Stimulated activated naive CD8-positive, alpha-beta T cell treated with anti-CD3 and anti-CD28 coated beads, Interleukin-15, Interleukin-2, amounts not matched to agents 100 U/mL and 50 U/mL, for 24 hours (primary cell): Measurements from ENCODE around the gene TFCP2L1.
"Not testable (repeated sequence)": the region's sequence is repeated elsewhere in the genome, so short reads cannot be mapped to it uniquely, and the experiment has no call there.

Experiments
- ATAC-seq: fragments of 150-1000 bp; cut with Tn5 transposase; one replicate; pipeline ENCODE4 v1.10.0; 2021
- DNase-seq: peaks from one replicate; pipeline ENCODE4 v3.0.0; 2021

TFCP2L1 gene

DNA sequence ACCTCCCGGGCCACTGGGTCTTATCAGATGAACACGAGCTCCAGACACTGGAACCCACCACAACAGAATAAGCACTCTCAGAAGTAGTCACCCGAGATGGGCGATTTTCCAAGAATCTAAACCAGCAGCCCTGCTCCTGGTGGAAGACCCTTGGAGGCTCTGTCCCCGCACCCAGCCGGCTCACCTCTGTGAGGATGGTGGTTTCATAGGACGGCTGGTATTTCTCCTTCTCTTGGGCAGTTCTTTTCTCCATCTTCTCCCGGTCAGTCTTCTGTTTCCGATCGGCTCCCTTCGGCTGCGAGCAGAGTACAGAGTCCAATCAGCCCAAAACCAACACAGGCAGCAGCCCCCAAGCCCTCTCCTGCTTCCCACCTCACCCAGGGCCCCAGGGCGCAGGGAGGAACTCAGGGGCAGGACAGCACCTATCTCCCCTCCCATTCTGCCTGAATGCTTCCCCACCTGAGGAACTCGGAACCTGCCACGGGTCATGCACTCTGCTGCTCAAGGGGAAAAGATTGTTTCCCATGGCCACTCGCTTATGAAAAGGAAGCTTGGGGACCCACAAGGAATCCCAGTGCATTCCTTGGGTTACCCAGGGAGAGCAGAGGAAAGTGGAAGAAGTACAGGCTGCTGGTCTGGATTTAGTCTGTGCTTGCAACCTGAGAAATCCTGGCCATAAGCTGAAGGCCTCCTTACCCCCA, 42.7 kb downstream of the TFCP2L1 start:
- ATAC-seq, result no peak
- no peak for DNase-seq

- DNase-seq (no peak), ATAC-seq (no peak)
These were observed 43.5 kb downstream of the TFCP2L1 start for GRCh38 chr2:121241466-121241865.

DNA sequence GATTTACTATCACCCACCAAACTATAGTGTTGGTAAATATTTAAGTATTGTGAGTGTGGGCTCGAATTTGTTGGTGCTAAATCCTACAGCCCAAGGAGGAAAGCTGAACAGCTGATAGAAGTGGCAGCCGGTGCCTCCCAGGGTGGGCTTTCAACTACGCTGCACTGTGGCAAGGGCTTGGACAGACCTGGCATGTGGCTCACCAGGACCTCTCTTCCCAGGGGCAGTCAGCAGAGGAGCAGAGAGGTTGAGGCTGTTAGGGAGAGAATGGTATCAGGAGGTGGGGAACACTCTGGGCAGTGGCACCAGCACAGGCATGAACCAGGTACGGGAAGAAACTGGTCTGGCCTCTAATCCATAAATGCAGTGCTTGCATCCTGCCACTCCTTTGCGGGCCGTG, 44.6 kb downstream of the TFCP2L1 start:
- ATAC-seq (no peak), DNase-seq (no peak)

DNA sequence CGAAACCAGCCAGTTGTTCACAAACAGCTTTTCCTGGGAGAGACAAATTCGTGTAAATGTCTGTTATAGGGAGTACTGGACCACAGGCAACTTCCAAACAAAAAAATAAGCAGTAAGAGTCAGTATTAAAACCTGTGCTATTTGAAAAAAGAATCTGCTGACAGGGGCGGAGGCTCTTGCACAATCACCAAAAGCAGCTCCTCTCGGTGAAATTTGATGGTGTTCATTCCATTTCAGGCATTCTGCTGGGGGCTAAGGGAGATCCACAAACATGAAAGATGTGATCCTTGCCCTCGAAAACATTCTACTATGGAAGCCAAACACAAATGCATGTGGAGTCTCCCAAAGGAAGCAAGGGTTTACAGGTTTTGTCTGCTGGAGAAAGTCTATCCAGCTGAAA, 45.0 kb downstream of the TFCP2L1 start:
- ATAC-seq, result no peak
- no peak for DNase-seq

GRCh38 chr2:121239471-121239870, 45.5 kb downstream of the TFCP2L1 start:
- ATAC-seq (no peak), DNase-seq (no peak)

DNA sequence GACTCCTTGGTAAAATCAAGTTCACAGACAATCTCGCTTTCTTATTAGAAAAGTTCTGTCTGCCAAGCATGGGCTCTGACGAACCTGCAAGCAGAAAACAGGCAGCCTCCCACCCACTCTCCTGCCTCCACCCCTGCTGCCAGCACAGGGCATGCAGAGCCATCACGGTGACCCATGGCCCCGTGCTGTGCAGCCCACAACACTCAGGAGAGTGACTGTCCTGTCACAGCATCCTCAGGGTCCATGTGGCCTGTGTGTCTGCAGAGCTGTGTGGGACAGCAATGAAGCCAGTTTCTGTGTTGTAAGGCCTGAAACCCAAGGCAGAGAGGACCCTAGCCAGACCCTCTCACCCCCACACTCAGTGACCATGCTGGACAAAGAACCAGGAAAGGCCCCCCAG, 46.2 kb downstream of the TFCP2L1 start:
- DNase-seq (no peak), ATAC-seq (no peak)

DNA sequence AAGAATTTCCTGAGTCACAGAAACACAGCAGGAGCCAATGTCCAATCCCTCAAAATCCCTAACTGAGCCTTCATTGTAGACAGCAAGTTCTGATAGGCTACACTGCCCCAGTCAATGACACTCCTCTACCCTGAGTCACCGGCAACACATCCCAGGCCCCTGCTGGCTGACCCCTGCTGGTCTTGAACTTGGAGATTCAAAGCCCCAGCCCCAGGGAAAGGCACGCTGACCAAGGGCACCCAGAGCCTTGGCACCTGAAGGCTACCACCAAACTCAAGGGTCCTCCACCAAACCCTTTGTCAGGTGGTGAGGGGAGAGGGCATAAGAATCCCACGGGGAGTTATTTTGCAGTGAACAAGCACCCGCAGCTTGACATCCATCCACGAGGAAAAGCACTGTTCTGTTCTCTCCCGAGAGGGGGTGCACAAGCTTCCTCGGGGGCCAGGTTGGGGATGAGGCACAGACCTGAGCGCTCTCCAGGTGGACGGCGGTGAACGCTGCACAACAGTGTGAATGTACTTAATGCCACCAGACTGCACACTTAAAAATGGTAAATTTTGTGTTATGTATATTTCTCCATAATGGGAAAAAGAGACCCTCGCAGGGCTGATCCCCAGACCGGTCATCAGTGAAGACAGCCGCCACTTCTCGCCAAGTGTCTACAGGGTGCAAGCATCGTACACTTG, 46.9 kb downstream of the TFCP2L1 start:
- DNase-seq, result no peak
- ATAC-seq, result no peak

DNA sequence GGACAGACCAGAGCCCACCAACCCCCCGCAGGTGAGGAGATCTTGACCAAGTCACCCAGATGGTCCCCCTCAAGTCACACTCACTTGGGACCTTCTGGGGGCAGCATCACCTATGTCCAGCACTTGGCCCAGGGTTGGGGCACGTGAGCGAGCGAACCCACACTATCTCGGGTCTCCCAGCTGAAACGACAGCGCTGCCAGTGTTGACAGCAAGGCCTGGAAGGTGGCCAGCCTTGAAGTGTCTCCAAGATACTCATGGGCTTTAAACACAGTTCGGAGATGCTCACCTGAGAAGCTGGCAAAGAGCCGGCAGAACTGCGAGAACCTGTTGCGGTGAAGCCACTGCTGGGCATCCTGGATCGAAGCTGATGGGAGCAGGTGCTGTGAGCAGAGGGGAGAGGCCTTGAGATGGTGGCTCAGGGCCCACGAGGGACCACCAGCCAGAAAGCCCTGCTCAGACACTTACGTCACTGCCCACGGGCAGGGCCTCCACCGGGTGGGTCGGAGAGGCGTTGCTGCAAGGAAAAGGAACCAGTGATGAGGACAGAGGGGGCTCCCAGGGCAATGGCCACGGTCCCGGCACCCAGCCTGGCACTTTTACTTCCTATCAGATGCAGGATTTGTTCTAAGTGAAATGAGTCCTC, 47.5 kb downstream of the TFCP2L1 start:
- DNase-seq (no peak), ATAC-seq (no peak)

DNA sequence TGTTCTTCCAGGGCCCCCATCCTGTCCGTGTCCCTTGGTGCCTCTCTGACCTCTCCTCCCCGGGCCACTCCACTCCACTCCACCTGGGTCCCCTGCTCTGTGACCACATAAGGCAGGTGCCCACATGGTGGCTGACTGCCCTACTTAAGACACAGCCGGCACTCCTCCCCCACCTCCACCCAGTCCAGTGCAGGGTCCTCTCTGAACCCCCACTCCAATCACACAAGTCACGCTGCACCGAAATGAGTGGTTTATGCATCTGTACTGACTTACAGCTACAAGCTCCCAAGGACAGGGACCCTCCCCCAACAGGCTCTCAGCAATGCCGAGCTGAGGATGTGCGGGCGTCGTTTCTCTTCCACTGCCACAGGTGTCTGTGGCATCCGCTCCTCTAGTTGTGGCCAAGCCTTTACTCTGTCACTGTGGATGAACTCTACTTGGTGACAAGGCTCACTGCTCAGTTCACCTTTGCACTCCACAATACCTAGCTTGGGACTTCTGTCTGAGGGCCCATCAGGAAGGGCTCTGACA, 48.3 kb downstream of the TFCP2L1 start:
- ATAC-seq (no peak), DNase-seq (no peak)

DNA sequence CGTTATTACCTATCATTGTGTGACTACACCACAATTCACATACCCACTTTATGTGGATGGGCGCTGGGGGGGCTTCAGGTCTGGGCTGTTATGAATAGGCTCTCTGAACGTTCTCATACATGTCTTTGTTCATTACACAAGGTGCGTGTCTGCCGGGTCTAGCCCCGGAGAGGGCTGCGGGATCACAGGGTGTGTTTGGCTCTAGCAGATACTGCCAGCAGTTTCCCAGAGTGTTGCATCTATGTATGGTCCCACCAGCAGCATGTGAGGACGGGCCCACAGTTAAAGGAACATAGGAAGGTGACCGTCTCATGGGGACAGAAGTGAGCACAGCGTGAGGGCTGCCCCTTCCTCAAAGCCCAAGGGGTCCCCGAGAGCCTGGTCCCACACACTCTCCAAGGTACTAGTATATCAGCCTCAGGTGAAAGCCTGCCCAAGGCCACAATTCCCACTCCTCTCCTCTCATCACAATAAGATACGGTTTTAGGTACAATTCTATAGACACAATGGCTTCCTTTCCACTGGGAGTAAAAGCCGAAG, 48.8 kb downstream of the TFCP2L1 start:
- DNase-seq, result no peak
- no peak for ATAC-seq

GRCh38 chr2:121235542-121235941, 49.5 kb downstream of the TFCP2L1 start:
- ATAC-seq, result no peak
- DNase-seq, result no peak

GRCh38 chr2:121234791-121235190, 50.2 kb downstream of the TFCP2L1 start:
- ATAC-seq (no peak), DNase-seq (no peak)

GRCh38 chr2:121234144-121234543, 50.9 kb downstream of the TFCP2L1 start:
- no peak for DNase-seq
- no peak for ATAC-seq

DNA sequence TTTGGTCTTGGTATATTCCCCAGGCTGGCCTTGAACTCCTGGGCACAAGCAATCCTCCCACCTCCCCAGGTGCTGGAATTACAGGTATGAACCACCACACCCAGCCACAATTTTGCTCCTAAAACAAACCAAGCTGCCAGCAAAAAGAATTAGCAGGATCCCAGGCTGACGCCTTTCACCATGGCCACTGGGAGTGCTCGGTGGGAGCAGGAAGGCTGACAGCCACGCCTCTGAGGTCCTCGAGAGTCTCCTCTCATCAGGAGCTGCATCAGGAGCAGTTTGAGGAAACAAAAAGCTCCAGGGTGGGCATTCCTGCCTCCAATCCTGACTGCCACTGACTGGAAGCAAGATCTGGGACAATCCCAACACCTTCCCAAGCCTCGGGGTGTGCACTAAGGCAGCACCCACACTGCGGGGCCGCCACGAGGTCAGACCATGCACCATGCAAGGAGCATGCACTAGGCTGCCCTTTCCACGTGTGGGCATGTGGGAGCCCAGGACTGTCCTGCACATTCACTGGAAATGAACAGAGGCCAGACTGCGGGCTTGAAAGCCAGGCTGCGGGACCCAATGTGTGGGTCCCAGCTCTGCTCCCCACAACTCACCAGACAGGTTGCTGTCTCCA, 51.4 kb downstream of the TFCP2L1 start:
- no peak for ATAC-seq
- DNase-seq, result no peak

DNA sequence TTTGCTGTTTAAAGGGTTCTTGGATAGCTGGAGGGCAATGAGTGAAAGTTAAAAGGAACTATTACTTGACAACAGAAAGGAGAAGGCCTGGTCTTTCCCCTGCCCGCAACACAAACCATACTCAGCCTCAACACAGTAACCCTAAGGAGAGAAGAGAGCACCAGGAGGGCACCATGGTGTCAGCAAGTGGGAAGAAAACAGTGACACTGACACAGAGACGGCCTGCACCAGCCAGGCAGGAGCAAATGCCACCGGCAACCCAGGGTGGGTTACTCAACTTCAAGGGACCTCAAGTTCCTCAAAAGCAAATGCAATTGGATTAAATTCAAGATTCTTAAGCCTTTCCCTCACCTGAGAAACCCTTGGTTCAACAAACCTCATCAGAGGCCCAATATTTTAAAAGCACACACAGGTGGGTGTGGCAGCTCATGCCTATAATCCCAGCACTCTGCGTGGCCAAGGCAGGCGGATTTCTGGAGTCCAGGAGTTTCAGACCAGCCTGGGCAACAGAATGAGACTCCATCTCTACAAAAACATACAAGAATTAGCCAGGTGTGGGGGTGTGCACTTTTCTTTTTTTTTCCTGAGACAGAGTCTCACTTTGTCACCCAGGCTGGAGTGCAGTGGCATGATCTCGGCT, 52.3 kb downstream of the TFCP2L1 start:
- no peak for ATAC-seq
- DNase-seq, result no peak

DNA sequence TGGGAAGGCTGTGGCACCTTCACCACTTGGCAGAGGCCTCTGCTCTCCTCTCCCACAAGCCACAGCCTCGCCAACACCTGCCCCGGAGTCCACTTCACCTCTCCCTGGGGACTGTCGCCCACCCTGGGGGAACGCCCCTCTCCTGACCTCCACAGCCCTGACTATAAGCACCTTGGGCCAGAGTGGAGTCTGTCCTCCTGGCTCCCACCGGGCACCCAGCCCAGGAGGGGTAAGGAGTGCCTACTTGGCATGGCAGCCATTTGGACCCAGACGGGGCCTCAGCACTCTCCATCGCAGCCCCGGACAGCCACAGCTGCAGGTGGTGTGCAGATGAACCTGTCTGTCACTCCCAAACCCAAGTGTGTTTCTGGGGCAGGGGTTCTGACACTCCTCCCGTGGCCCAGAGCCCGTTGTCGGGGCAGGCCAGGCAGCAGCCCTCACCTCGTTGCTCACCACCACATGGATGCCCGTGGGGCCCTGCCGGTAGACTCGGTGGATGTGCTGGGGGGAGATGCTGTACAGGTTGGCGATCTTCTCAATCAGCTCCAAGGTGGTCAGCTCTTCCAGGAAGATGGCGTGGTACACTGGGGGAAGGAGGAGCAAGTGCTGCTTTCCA, 53.5 kb downstream of the TFCP2L1 start:
- ATAC-seq (no peak), DNase-seq (no peak)

GRCh38 chr2:121228521-121228920, 56.5 kb downstream of the TFCP2L1 start:
- DNase-seq (no peak), ATAC-seq (no peak)

GRCh38 chr2:121227381-121228144, 57.4 kb downstream of the TFCP2L1 start:
- not testable (repeated sequence) for ATAC-seq, DNase-seq

- ATAC-seq, result not testable (repeated sequence)
These were observed 59.3 kb downstream of the TFCP2L1 start for GRCh38 chr2:121225681-121226080.

DNA sequence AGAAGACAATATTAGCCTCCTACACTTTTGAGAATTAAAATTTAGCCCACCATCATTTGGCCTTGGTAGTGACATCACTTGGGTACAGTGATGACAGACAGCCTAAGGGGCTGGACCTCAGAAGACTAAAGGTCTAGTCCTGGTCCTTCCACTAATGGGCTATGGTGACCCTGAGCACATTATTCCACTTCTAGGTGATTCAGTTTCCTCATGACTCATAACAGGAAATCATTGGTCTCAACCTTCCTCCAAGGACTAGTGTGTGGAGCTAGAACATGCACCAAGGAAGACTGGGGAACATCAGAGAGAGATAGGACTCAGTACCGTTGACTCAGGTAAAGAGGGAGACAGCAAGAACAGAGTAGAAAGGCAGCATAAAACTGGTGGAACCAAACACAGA, 64.0 kb downstream of the TFCP2L1 start:
- ATAC-seq, result no peak
- no peak for DNase-seq

More at GRCh38 chr2:121225681-121226080, 59.3 kb downstream of the TFCP2L1 start:
- DNase-seq, result not testable (repeated sequence)

- no peak for ATAC-seq
These were observed 65.1 kb downstream of the TFCP2L1 start for GRCh38 chr2:121219866-121220265.

More at GRCh38 chr2:121219866-121220265, 65.1 kb downstream of the TFCP2L1 start:
- DNase-seq, result no peak
